Cardiac muscle cell (in vitro differentiated cells and primary cell): ENCODE results near the gene DEFB131B. TPM values are rescaled to one million over a fixed set of nuclear protein-coding genes. Genes with fewer than 3 reads are reported as not detected.

Experiments used
- DNase-seq, 2 donors: peaks; one replicate each; pipeline versions ENCODE4 v3.0.0 to v3.0.0-alpha.2; 2010 to 2017; ENCODE audit warnings: low read depth in 1 of 2, low spot score in 1 of 2
- H3K27ac ChIP-seq: fragments of 200-600 bp; sonication (generic); 2 replicates; pipeline ENCODE4 v1.5.1; 2016
- H3K27me3 ChIP-seq: fragments of 200-600 bp; sonication (generic); 2 replicates; pipeline ENCODE4 v1.6.0; 2016; ENCODE audit warnings: control low read depth
- H3K36me3 ChIP-seq: fragments of 200-600 bp; sonication (generic); 2 replicates; pipeline ENCODE4 v1.5.1; 2016; ENCODE audit warnings: control low read depth
- H3K4me1 ChIP-seq: fragments of 200-600 bp; sonication (generic); 2 replicates; pipeline ENCODE4 v1.8.1; 2017; ENCODE audit warnings: low read depth, mild to moderate bottlenecking, mixed run types
- H3K4me3 ChIP-seq: fragments of 200-600 bp; sonication (generic); 2 replicates; pipeline ENCODE4 v1.5.1; 2016; ENCODE audit warnings: mild to moderate bottlenecking
- H3K9me3 ChIP-seq: fragments of 200-600 bp; sonication (generic); 2 replicates; pipeline ENCODE4 v1.5.1; 2017; ENCODE audit warnings: low read depth, mild to moderate bottlenecking, control low read depth
- CTCF ChIP-seq: IDR thresholded peaks from 2 replicates; pipeline ENCODE4 v1.5.1; 2012; ENCODE audit warnings: low read depth, mild to moderate bottlenecking, low read length
- polyA plus RNA-seq: library from polyadenylated mRNA; unstranded; fragments of >200 nt; fragmentation: Nextera tagmentation; extraction: Ambion mirVana; gene quantifications from 2 replicates; pipeline ENCODE4 v1.2.1, GENCODE V29; 2016
- total RNA-seq: library from RNA; depleted of rRNA; stranded (reverse); fragments of >200 nt; gene quantifications from 2 replicates; pipeline ENCODE4 v1.2.3, GENCODE V29; 2016

Gene DEFB131B
- total and polyA plus RNA-seq, 2 experiments from 2014 or later = not detected

GRCh38 chr11:71933141-71933933, 55.1 kb downstream of the DEFB131B start:
- Histone ChIP-seq H3K4me1 (peaks cover 9% of the 10 kb centered on the region), H3K36me3 (no peaks in the 10 kb centered on the region), H3K27ac (no peak overlapping the region), H3K27me3 (no peaks in the 10 kb centered on the region), H3K9me3 (no peaks in the 10 kb centered on the region), H3K4me3 (no peak overlapping the region)
- no peak for DNase-seq
- no peak for TF ChIP-seq CTCF

Other genes with a start within 250 kb of the DEFB131B start
- gene DEFB108B, start 45.3 kb upstream of the DEFB131B start, total RNA-seq = not detected in 2 replicates
- gene DEFB108B, start 45.3 kb upstream of the DEFB131B start, polyA plus RNA-seq = 0.41 TPM in 1 of 2 replicates, not detected in the other
- gene XNDC1N, start 50.1 kb downstream of the DEFB131B start, total RNA-seq = 8.0 and 8.8 TPM in 2 replicates
- gene XNDC1N, start 50.1 kb downstream of the DEFB131B start, polyA plus RNA-seq = 6.3 and 7.9 TPM in 2 replicates
- 27.7 and 28.6 TPM in 2 replicates for gene RNF121, start 50.6 kb downstream of the DEFB131B start, total RNA-seq
- 16.2 and 16.8 TPM in 2 replicates for gene RNF121, start 50.6 kb downstream of the DEFB131B start, polyA plus RNA-seq
- 3.5 and 7.3 TPM in 2 replicates for gene IL18BP, start 120.5 kb downstream of the DEFB131B start, total RNA-seq
- 1.2 and 2.8 TPM in 2 replicates for gene IL18BP, start 120.5 kb downstream of the DEFB131B start, polyA plus RNA-seq
- 189 and 417 TPM in 2 replicates for gene NUMA1, start 202.1 kb downstream of the DEFB131B start, total RNA-seq
- 119 and 161 TPM in 2 replicates for gene NUMA1, start 202.1 kb downstream of the DEFB131B start, polyA plus RNA-seq
- 4.3 and 5.4 TPM in 2 replicates for gene LRRC51, start 202.4 kb downstream of the DEFB131B start, total RNA-seq
- gene LRRC51, start 202.4 kb downstream of the DEFB131B start, polyA plus RNA-seq = 5.6 and 7.3 TPM in 2 replicates
- 100 and 147 TPM in 2 replicates for gene LAMTOR1, start 224.8 kb downstream of the DEFB131B start, total RNA-seq
- gene LAMTOR1, start 224.8 kb downstream of the DEFB131B start, polyA plus RNA-seq = 137 and 180 TPM in 2 replicates
- not detected in 2 replicates for gene TOMT, start 227.5 kb downstream of the DEFB131B start, total RNA-seq
- gene TOMT, start 227.5 kb downstream of the DEFB131B start, polyA plus RNA-seq = not detected in 2 replicates
- 49.9 and 54.2 TPM in 2 replicates for gene ANAPC15, start 234.2 kb downstream of the DEFB131B start, total RNA-seq
- gene ANAPC15, start 234.2 kb downstream of the DEFB131B start, polyA plus RNA-seq = 59.7 and 101 TPM in 2 replicates